Liver (tissue), 9 donors: ENCODE data around the gene ADCY7. TPM values are rescaled to one million over a fixed set of nuclear protein-coding genes. Genes with fewer than 3 reads are reported as not detected.

Experiments
- DNase-seq: peaks from one replicate; pipeline ENCODE4 v3.0.0-alpha.2; 2017; ENCODE audit warnings: low spot score
- H3K27ac ChIP-seq, 2 donors: one replicate each; pipeline ENCODE4 v1.7.0; 2013; ENCODE audit warnings: inconsistent platforms in 2 of 2, low read length in 2 of 2, control low read depth in 1 of 2, low read depth in 1 of 2, mild to moderate bottlenecking in 1 of 2
- H3K27me3 ChIP-seq, 4 donors: one replicate each; pipeline versions ENCODE4 v1.6.1 to v1.7.0; 2013; ENCODE audit warnings: low read length in 3 of 4, inconsistent platforms in 1 of 4, mild to moderate bottlenecking in 1 of 4, moderate library complexity in 1 of 4; ENCODE audit not compliant: control insufficient read depth in 4 of 4, insufficient read depth in 4 of 4
- H3K36me3 ChIP-seq, 4 donors: one replicate each; pipeline versions ENCODE4 v1.6.1 to v1.7.0; 2013; ENCODE audit warnings: low read length in 3 of 4, mild to moderate bottlenecking in 3 of 4, low read depth in 1 of 4, moderate library complexity in 1 of 4; ENCODE audit not compliant: control insufficient read depth in 4 of 4, insufficient read depth in 3 of 4
- H3K4me1 ChIP-seq, 4 donors: one replicate each; pipeline versions ENCODE4 v1.6.1 to v1.7.0; 2013; ENCODE audit warnings: low read length in 3 of 4, mild to moderate bottlenecking in 3 of 4, moderate library complexity in 1 of 4; ENCODE audit not compliant: control insufficient read depth in 4 of 4, insufficient read depth in 4 of 4
- H3K4me3 ChIP-seq, 3 donors: one replicate each; pipeline versions ENCODE4 v1.6.1 to v1.7.0; 2013; ENCODE audit warnings: low read length in 3 of 3, control low read depth in 1 of 3, low read depth in 1 of 3, mild to moderate bottlenecking in 1 of 3
- H3K9ac ChIP-seq, 2 donors: one replicate each; pipeline ENCODE4 v1.7.0; 2013; ENCODE audit warnings: low read length in 2 of 2, mild to moderate bottlenecking in 2 of 2, moderate library complexity in 2 of 2, control low read depth in 1 of 2, low read depth in 1 of 2
- H3K9me3 ChIP-seq, 4 donors: one replicate each; pipeline versions ENCODE4 v1.6.1 to v1.7.0; 2013; ENCODE audit warnings: low read length in 3 of 4; ENCODE audit not compliant: control insufficient read depth in 4 of 4
- FOXA2 ChIP-seq: IDR thresholded peaks from 2 replicates; pipeline ENCODE4 v1.6.1; 2016; ENCODE audit warnings: antibody characterized with exemption
- GABPA ChIP-seq, 2 donors: IDR thresholded peaks in 1 of 2; conservative IDR thresholded peaks in 1 of 2; 2 replicates each; pipeline ENCODE4 v1.6.1; 2016; ENCODE audit warnings: antibody characterized with exemption in 2 of 2, mild to moderate bottlenecking in 1 of 2, moderate library complexity in 1 of 2
- HNF4G ChIP-seq: IDR thresholded peaks from 2 replicates; pipeline ENCODE4 v1.6.1; 2016; ENCODE audit warnings: antibody characterized with exemption
- JUND ChIP-seq, 2 donors: IDR thresholded peaks; 2 replicates each; pipeline ENCODE4 v1.6.1; 2016; ENCODE audit warnings: antibody characterized with exemption in 2 of 2
- NR2F2 ChIP-seq: IDR thresholded peaks from 2 replicates; pipeline ENCODE4 v1.6.1; 2016; ENCODE audit warnings: antibody characterized with exemption
- RAD21 ChIP-seq, 2 donors: IDR thresholded peaks; 2 replicates each; pipeline ENCODE4 v1.6.1; 2016; ENCODE audit warnings: antibody characterized with exemption in 2 of 2, mild to moderate bottlenecking in 2 of 2
- RXRA ChIP-seq, 2 donors: IDR thresholded peaks; 2 replicates each; pipeline ENCODE4 v1.6.1; 2017 to 2018; ENCODE audit warnings: antibody characterized with exemption in 2 of 2, mild to moderate bottlenecking in 1 of 2
- SP1 ChIP-seq: IDR thresholded peaks from 2 replicates; pipeline ENCODE4 v1.6.1; 2018; ENCODE audit warnings: antibody characterized with exemption, mild to moderate bottlenecking
- TAF1 ChIP-seq: conservative IDR thresholded peaks from 2 replicates; pipeline ENCODE4 v1.6.1; 2016; ENCODE audit warnings: antibody characterized with exemption, mild to moderate bottlenecking
- WGBS: extraction: QIAGEN DNeasy Blood & Tissue Kit; methylation state at CpG from one replicate; pipeline ENCODE4 v1.1.7; 2013; 5-methylcytosine and 5-hydroxymethylcytosine counted together
- polyA plus RNA-seq, 2 donors: library from polyadenylated mRNA; stranded (reverse) in 1 of 2; unstranded in 1 of 2; fragments of 200-250 nt in 1 of 2; fragments of >200 nt in 1 of 2; fragmentation: Nextera tagmentation in 1 of 2; extraction: Ambion mirVana in 1 of 2; gene quantifications; one replicate each; pipeline versions ENCODE4 v1.2.1 to v1.2.3, GENCODE V29; 2013 to 2015
- total RNA-seq, 2 donors: library from RNA; depleted of rRNA; stranded (reverse); fragments of >200 nt; gene quantifications; one replicate each; pipeline ENCODE4 v1.2.3, GENCODE V29; 2014
- TF ChIP-seq, protein P1 (sequence below): fragments of 150-350 bp; IDR thresholded peaks from 2 replicates; pipeline ENCODE4 v1.5.1; 2017; ENCODE audit warnings: improper control_type of control experiment, low read depth, low read length; ENCODE audit not compliant: missing input control
- TF ChIP-seq, protein P2 (sequence below): IDR thresholded peaks from 2 replicates; pipeline ENCODE4 v1.6.1; 2016; ENCODE audit warnings: antibody characterized with exemption
- donor health status: healthy.
- donor health status: healthy.
- donor health status: healthy.
- donor health status: healthy.
- donor health status: healthy.

Gene ADCY7
- total and polyA plus RNA-seq, 4 donors: 1.8 to 43.9 (median 7.4) TPM

DNA sequence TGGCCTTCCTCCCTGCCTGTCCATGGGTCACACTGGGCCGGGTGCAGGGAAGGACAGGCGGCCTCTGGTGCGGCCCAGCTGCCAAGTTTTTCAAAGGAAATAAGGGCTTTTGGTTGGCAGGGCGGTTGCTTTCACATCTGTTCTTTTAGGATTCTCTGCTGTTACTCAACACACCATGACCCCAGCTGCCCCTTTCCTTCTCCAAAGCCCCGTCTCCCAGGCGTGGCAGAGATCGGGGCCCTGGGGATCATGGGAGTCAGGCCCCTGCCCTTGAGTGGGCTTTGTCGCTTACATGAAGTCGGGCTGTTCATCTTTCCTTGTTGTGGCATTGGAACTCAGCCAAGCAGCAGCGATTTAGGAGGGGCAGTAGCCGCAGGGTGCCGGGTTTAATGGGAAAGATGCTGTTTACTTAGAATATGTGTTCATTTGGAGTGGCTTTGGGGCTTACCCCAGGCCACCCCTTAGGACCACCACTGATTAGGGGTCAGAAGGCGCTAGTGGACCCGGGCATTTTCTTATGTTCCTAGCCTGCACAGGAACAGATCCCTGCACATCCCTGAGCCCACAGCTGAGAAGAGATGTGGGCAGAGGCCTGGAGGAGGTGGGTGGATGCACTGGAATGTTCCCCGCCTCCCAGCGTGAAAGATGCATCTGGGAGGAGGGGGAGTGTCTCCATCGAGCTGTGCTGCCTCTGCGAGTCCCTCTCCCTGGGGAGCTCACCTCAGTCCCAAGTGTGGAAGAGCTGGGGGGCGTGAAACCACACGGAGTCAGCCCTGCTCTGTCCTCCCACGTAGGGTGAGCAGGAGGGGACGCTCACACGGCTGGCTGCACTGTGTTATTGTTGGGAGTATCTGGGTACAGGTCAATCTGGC is 6.8 kb upstream of the ADCY7 start:
- Histone ChIP-seq H3K36me3 (no peaks in the 10 kb centered on the region), H3K9ac (no peak overlapping the region), H3K27me3 (no peaks in the 10 kb centered on the region), H3K4me3 (no peak overlapping the region), H3K27ac (no peak overlapping the region), H3K9me3 (no peaks in the 10 kb centered on the region), H3K4me1 (peaks cover 0 to 19% (median 10%) of the 10 kb centered on the region in 4 donors)
- DNase-seq: no peak
- WGBS: 64% methylated on average over 23 of the region's 23 CpGs
- TF ChIP-seq, protein P1, sequence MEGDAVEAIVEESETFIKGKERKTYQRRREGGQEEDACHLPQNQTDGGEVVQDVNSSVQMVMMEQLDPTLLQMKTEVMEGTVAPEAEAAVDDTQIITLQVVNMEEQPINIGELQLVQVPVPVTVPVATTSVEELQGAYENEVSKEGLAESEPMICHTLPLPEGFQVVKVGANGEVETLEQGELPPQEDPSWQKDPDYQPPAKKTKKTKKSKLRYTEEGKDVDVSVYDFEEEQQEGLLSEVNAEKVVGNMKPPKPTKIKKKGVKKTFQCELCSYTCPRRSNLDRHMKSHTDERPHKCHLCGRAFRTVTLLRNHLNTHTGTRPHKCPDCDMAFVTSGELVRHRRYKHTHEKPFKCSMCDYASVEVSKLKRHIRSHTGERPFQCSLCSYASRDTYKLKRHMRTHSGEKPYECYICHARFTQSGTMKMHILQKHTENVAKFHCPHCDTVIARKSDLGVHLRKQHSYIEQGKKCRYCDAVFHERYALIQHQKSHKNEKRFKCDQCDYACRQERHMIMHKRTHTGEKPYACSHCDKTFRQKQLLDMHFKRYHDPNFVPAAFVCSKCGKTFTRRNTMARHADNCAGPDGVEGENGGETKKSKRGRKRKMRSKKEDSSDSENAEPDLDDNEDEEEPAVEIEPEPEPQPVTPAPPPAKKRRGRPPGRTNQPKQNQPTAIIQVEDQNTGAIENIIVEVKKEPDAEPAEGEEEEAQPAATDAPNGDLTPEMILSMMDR: no peak
- TF ChIP-seq, protein P2, sequence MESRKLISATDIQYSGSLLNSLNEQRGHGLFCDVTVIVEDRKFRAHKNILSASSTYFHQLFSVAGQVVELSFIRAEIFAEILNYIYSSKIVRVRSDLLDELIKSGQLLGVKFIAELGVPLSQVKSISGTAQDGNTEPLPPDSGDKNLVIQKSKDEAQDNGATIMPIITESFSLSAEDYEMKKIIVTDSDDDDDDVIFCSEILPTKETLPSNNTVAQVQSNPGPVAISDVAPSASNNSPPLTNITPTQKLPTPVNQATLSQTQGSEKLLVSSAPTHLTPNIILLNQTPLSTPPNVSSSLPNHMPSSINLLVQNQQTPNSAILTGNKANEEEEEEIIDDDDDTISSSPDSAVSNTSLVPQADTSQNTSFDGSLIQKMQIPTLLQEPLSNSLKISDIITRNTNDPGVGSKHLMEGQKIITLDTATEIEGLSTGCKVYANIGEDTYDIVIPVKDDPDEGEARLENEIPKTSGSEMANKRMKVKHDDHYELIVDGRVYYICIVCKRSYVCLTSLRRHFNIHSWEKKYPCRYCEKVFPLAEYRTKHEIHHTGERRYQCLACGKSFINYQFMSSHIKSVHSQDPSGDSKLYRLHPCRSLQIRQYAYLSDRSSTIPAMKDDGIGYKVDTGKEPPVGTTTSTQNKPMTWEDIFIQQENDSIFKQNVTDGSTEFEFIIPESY: no peak
- peak; percentile 20 for TF ChIP-seq SP1
- TF ChIP-seq TAF1: no peak
- peak; percentile 67 for TF ChIP-seq NR2F2
- peak in 1 of 2 donors; percentile 57 for TF ChIP-seq RXRA (IDR thresholded peaks at IDR 0.05)

DNA sequence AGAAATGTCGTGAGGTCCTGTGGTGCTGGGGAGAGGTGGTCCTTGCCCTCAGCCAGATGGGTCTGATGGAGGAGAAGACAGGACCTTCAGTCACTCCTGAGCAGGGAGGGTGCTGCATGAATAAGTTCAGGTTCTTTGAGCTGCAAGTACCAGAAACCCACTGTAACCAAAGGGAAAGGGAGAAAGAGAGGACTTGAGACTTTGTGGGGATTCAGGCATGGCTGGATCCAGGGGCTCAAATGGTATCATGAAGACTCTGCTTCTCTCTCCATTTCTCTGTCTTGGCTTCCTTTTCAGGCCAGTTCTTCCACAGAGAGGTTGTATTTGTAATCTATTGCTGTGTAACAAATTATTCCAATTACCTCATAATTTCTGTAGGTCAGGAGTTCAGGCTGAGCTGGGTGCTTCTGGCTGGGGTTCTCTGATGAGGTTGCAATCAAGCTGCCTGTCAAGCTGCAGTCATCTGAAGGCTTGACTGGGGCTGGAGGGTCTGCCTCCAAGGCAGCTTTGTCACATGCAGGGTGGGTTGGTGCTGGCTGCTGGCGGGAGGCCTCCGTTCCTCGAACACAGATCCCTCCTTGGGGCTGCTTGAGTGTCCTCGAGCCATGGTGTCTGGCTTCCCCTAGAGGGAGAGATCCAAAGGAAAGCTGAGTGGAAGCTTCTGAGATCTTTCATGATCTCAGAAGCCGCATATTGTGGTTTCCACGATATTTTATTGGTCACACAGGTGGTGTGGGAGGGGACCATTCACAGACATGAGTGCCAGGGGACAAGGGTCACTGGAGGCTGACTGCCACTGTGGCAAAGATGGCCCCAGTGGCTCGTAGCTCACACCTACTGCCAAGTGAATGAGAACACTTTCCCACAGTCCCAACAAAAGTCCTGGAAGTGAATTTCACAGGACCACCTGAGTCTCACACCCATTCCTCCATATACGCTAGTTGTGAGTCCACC is 5.9 kb upstream of the ADCY7 start:
- Histone ChIP-seq H3K27me3 (no peaks in the 10 kb centered on the region), H3K4me3 (no peak overlapping the region), H3K4me1 (peaks cover 0 to 19% (median 10%) of the 10 kb centered on the region in 4 donors), H3K9ac (no peak overlapping the region), H3K36me3 (no peaks in the 10 kb centered on the region), H3K9me3 (no peaks in the 10 kb centered on the region), H3K27ac (no peak overlapping the region)
- no peak for TF ChIP-seq NR2F2
- TF ChIP-seq GABPA (IDR thresholded peaks at IDR 0.05 in 1 of 2, conservative IDR thresholded peaks at IDR 0.05 in 1 of 2): no peak
- no peak for TF ChIP-seq RAD21 (IDR thresholded peaks at IDR 0.05)
- TF ChIP-seq HNF4G: no peak
- no peak for TF ChIP-seq JUND (IDR thresholded peaks at IDR 0.05)
- TF ChIP-seq, protein P2: no peak
- no peak for TF ChIP-seq FOXA2
- DNase-seq: no peak
- WGBS: 88% methylated on average over 9 of the region's 9 CpGs
